ENCODE data around the gene MYO7A.

- TF ChIP-seq CTCF (IDR thresholded peaks at IDR 0.05; ENCODE audit: borderline replicate concordance, extremely low read depth, low read length, poor library complexity, severe bottlenecking) (no peak), EZH2 (IDR thresholded peaks at IDR 0.05; ENCODE audit: borderline replicate concordance, low read depth, low read length, severe bottlenecking) (no peak)
These were observed 27.6 kb upstream of the MYO7A start for GRCh38 chr11:77100166-77101042.

Data from DND-41 (cell line).